HG03432 (cell line): Measurements from ENCODE around the gene ADGRV1.

Experiments used
- ATAC-seq: cut with Tn5 transposase; IDR thresholded peaks from one replicate; pipeline ENCODE4 v1.9.1; 2021; ENCODE audit warnings: mild to moderate bottlenecking, moderate library complexity; ENCODE audit not compliant: unreplicated experiment

The ADGRV1 gene

DNA sequence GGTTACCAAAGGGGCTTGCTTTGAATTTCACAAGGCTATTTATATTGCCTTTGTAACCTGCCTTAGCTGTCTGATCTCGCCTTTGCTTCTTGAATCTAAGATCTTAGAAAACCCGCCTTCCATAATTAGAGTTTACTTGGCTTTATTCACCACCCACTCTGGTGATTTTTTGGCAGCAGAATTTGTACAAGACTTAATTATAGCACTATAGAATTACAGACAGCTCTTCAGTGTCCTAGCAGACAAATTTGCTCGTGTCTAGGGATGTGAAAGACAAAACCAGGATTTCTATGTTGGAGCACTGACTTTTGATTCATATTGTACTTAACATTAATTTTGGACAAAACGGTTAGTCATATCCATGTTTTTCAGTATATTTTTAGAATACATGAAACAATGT, 306.6 kb downstream of the ADGRV1 start:
- no peak for ATAC-seq

DNA sequence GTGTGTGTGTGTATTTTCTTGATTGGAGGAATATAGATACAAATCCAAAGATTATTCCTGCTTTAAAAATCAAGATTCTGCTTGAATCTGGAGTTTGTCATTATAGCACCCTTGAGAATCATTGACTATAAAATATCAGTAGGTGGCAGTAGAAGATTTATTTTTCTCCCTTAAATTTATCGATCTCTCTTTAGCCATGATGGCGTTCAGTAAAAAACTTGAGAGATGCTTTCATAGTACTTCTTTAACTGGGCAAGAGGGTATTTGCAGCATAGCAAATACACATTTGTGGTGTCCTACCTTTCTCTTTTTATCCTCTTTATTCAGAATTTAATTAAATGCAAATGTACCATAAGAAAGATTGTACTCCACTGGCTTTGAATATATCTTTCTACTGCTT, 307.7 kb downstream of the ADGRV1 start:
- peak; percentile 65 for ATAC-seq

DNA sequence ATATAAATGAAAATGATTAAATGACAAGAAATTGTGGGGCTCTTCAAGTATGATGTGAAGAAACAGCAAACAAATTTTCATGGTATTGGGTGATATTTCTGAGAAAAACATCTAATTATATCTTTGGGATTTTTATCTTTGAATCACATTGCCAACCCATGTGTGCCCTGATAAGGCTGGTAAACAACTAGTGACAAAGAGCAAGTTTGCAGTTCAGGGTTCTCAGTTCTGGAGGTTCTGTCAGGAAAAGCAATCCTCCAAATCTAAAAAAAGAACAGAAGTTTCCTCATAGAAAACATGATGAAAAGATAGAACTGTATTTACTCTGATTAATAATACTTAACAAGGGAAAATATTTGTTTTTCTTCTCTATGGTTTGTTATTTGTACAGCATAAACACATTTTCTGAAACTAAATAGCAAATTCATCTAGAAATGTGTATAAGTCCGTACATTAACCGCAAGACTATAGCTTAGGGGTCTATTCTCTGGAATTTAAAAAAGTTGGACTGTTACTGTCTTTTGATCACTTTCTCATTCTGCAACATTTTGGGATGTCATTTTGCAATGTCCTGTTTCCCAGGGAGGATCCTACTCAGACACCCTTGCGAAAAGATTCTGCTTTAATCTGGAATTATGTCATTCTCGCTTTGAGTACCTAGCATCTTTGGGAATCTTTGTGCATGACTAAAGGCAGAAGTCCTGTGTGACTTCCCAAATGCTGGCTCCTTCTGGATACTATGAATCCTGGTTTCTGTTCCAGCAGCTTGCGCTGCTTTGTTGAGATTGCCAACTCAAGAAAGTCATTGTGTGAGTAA, 308.5 kb downstream of the ADGRV1 start:
- no peak for ATAC-seq

DNA sequence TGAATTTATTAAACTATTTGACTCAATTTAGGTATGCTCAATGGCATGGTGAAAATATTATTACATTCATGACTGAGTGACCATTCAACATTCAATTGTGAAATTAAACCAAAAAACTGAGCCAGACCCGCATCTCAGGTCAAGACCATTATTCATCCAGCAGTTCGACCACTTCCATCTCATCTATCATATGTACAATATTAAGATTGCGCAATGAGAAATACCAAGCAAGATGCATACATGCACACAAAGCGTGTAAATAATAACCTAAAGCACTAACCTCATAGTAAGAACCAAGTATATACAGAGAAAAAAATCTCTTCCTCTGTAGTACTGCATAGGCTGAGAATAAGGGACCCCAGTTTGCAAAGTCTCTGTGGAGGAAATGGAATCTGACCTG, 310.2 kb downstream of the ADGRV1 start:
- ATAC-seq: no peak

DNA sequence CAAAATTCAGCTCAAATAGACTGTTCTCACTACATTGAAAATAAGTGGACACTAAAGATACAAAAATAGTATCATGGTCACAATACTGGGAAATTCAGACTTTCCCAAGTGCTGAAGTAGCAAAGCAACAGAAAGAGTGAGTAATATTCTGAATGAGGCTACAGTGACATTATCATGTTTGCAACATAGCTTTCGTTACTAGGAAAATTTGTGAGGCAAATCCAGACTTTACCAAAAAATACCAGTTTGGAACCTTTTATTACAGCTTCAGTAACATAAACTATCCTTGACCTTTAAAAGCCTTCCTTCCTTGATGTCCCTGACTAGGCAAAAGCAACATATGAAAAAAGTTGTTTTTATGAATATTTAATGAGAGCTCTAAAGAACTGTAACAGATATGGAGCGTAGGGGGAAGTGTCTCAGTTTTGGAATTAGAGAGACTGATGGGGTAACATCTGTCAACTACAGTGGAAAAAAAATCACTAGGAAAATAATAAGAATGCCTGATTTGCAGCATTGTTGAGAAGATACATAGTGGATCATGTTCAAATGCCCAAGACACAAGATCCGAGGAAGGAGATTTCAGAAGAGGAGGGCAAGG, 312.9 kb downstream of the ADGRV1 start:
- ATAC-seq: no peak

DNA sequence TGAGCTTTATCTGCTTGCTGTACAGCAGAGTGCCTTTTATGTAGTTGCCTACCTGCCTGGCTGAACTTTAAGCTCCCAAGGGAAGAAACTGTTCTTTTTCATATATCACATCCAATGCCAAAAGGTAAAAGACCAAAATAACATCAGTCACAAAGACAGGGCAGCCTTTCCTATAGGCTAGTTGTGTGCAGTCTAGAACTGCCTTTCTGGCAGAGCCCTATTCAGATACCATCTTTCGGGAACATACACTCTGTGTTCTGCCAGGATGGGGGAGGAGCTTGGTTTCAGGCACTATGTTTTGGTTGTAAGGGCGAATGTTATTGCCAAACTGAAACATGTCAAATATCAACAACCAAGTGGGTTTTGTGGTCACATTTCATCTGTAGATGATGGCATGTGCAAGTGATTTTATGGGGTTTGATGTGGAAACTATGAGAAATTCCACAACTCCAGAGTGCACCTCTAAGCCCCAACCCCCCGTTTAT, 314.5 kb downstream of the ADGRV1 start:
- ATAC-seq: no peak

DNA sequence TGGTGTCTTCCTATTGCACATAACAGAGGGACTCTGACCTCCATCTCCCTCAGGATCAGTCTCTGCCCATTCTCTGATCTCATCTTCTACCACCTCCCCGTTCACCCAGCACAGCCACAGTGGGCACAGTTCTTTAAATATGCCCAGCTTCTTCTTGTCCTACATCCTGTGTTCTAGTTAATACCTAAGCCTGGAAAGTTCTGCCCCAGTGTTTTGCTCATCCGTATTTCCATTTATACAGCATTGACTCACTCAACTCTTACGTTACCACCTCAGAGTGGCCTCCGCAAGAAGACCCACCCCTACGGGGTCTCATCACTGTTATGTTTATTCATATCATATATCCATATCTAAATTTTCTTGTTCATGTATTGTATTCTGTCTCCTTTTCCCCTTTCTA, 315.5 kb downstream of the ADGRV1 start:
- no peak for ATAC-seq

DNA sequence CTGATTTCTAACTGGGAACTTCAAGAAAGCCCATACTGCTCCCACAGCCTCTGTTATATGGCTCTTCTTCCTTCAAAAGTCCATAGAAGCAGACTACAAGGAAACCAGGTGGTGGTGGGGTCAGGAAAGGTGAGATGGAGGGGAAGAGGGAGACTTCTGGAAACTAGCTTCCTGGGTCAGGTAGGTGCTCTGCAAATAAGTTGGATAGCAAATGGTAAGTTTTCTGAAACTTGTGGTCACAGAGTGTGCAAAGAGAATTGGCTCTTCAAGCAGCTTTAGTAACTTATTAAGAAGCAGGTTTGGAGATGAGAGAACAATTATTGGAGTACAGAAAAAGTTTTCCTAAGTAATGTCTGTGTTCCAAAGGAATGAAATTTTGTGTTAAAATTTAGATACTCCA, 316.9 kb downstream of the ADGRV1 start:
- no peak for ATAC-seq

DNA sequence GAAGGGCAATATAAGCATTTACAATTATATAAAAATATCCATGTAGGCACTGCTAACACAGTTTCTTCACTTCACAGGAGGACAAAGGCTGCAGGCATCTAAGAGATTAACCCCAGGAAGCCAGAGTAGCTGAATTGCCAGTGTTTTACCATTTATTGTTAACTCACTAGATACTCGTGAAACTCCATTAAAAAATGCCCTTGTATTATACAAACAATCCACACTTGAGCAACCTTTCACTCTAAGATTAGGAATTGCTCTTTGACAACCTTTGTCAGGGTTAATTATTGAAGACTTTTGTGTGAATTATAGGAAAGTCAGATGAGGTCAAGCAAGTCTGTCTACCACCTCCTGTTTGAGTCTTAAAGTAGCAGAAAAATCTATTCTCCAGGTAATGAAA, 317.8 kb downstream of the ADGRV1 start:
- ATAC-seq: no peak

DNA sequence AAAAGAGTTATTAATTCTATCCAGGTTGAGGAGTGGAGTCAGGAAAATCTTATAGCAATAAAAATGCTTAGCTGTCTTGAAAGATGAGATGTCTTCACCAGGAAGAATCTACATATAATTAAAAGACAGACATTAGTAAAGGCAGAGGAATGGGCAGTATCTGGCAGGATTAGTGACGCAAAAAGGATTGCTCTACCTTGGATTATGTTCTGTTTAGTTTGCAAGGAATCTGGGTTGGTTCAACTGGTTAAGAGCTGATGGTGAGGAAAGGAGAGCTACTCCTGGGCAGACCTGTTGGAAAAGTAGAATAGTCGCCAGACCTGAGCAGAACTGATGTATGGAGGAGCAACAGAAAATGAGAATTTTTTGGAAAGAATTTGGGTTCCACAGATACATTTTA, 318.5 kb downstream of the ADGRV1 start:
- ATAC-seq: no peak

DNA sequence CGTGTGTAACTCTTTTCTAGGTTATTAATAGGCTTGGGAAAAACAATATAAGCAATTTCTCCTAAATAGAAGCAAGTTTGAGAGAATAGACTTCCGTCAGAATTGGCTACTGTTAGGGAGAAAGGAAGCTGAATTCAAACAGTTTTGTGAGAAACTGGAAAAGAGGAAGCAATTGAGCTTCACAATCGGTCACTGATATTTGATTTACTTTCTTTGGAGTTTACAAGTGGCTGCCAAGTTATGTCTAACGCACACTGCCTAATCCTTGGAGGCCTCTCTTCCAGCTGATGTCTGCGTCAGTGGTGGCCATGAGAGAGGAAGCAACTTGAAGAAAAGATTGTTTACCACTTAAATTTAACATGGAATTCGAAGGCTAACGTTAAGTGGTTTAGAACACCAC, 319.5 kb downstream of the ADGRV1 start:
- ATAC-seq: no peak

DNA sequence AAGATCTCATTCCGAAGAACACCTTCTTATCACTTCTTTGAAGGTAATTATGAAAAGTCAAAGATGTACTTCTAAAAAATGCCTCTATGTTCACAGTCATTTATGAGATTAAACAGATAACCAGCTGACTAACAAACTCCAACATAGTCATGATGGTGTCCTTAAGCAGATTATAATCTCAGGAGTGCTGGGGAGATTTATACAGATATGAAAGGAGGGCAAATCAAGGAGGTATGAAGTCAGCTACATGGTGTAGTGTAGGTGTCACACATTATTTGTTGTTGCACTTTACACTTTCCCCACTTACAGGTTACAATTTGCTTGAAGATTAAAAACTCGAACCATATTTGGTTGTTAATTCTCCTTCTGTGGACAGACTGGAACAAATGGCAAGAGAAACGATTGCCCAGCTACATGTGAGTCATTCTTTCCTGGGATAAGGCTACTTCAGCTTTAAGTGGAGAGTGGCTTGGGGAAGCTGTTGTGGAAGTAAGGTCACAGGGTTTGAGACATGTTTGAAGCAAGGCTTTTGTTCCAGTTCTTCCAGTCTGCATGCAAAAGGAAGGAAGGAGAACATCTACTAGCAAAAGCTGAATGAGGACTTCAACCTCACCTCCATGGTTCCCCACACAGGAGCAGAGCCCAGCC, 320.1 kb downstream of the ADGRV1 start:
- no peak for ATAC-seq

DNA sequence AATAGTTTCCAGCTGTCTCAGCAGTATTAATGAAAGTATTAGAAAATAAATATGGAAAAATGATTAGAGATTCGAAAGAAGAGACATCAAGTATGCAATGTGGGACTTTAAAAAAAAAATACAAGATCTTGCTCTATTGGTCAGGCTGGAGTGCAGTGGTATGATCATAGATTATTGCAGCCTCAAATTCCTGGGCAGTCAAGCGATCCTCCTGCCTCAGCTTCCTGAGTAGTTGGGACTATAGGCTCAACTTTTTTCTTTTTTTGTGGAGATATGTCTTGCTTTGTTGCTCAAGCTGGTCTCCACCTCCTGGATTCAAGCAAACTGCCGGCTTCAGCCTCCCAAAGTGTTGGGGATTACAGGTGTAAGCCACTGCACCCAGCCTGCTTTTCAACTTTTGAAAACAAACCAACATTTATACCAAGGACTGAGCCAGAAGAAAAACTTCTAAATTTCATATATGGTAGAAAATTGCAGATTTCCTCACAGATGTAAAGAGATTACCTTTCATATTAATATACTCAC, 323.1 kb downstream of the ADGRV1 start:
- no peak for ATAC-seq

DNA sequence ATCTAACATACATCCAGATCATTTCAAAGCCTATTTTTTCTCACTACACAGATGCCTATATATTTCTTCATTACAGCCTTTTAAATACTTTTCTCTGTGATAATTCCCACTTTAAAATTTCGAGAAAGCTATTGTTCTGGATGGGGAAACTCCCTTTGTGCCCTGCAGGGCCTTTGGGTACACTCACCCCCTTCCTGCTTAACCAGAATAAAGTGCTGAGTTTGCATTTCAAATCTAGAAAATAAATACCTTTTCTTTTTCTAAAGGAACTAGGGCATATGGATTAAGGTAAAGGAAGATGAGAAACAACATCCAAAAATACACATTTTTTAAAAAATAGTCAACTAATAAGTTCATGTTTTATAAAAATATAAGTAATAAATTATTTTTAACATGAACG, 323.9 kb downstream of the ADGRV1 start:
- no peak for ATAC-seq

DNA sequence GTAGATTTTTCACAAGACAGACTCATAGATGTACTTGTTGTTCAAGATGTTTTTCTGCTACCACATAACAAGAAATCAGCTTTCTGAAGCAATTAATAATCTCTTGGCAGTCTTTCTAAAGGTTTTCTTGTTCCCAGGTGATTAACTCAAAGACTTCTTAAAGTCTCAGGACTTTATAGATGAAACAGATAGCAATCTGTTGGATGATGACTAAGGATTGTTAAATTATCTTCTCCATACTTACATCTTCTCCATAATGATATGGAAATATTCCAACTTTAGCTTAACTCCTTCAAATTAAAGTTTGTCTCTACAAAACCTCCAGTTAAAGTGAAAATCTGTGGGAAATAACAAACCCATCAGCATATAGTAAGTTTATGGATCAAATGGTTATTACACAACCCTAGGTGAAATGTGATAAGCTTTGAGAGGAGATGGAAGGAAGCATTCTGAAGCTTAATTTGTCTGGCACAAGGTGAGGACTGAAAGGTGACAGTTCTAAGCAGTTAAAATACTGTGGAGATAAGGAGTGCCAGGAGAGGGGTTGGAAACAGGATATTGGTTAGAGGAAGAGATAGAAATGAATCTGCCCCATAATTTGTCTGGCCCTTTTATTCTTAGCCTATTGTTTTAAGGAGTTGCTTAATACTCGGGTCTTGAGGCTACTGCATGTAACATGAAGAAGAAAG, 326.7 kb downstream of the ADGRV1 start:
- ATAC-seq: no peak

DNA sequence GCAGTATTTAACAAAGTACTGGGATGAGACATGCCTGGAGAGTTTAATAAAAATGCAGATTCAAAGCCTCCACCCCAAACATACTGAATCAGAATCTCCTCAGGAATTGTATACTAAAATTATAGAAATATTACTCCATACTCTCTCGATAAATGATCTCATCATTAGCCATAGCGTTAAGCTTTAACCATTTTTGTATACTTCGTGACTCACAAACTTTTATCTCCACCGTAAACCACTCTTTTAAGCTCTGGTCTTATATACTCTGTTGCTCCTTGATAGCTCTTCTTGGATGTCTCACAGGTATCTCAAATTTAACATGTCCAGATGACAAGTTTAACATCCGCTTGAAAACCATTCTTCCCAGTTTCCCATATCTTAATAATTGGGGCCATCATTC, 327.8 kb downstream of the ADGRV1 start:
- ATAC-seq: no peak

DNA sequence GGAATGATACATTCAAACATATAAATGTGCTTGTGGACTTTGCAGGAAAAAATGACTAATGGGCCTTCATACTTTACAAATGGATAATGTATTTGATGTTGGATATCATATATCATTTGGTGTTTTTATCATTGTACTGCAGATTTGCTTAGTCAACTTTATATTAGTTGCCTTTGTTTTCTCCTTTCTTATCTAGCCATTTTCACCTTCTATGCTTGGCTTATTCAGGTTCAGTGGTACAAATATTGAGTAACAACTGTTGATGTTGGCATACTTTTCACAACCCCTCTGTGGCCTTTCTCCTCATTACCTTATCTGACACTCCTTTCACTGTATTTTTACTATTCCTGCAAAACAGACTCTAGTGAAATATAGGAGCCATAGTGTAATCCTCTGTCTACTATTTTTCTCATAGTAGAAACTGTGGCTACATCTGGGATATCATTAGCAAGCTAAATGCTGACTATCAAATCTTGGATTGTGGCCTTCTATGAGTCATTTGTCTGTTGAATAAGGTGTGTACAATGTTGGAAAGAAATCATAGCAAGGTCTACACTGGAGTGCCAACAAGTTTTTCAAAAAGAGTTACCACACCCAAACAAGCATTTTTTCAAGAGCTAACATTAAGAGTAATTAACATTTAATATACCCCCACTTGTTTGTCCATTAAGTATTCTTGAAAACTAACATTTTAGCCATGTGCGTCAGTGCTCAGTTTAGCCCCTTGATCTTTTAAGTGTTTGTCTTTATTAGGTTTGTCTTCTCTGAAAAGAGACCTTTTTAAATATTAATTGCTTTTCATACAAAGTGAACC, 330.1 kb downstream of the ADGRV1 start:
- ATAC-seq: no peak

DNA sequence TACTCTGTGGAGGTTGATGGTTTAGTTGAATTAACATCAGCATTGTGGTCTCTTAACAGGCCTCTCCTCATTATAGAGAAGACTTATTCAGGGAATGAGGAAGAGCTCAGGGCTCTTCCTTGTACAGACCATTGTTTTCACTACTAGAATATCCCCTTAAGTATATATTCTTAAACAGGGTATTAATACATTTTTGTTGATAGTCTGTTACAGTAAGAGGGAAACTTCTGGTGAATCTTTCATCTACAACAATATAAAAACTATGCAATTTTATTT, 330.7 kb downstream of the ADGRV1 start:
- ATAC-seq: no peak

DNA sequence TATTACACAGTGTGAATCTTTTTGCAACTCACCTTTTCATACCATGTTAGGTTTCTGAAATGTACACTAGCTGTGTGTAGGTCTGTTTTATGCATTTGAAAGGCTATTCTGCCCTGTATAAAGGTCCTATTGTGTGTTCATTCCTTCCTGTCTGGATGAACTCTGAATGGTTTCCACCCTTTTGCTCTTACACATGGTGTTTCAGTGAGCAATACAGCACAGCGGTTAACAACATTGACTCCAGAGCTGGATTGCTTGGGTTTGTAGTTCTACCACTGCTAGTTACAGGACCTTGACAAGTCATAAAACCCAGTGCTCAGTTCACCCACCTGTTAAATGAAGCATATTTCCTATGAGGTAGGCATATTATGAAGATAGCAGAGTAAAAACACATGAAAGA, 331.6 kb downstream of the ADGRV1 start:
- no peak for ATAC-seq

DNA sequence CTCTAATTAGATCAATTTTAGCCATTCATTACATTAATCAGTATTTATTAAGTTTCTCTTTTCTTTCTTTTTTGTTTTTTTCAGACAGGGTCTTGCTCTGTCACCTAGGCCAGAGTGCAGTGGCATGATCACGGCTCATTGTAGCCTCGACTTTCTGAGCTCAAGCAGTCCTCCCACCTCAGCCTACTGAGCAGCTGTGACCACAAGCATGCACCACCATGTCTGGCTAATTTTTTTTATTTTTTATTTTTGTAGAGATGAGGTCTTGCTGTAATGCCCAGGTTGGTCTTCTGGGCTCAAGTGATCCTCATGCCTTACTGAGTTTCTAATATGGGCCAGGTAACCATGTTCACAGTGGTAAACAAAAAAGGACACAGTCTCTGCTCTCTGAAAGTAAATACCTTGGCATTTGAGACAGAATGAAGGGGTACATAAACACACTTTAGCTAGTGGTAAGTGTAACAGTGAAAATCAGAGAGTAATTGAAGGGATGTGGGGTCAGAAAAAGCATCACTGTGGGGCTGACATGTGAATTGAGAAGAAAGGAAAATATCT, 336.3 kb downstream of the ADGRV1 start:
- ATAC-seq: no peak
